ENCODE measurements around the gene XIRP2. TPM values are rescaled to one million over a fixed set of nuclear protein-coding genes. Genes with fewer than 3 reads are reported as not detected.

The XIRP2 gene
- total and polyA plus RNA-seq, 2 of the 8 experiments (the other 6 are each of a cell fraction or from before 2014, with no cell fraction given): 0.11 TPM; not detected in 1

DNA sequence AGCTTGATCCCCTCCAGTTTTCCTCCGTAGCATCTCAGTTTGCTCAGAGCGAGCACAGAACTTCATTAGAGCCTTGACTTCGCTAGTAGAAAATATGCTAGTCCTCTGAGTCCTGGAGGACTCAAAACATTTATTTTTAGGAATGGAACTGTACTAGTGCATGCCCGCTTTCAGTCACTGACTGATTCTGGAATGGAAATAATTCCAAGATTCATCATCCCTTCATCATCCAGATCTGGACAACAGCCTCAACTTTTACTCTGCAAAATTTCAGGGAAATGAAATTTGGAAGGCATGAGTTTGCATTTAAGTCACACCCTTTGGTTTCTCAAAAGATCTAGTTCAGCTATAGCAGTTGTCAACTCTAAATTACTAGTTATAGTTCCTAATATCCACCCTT is 304.6 kb downstream of the XIRP2 start:
- no peak overlapping the region for H2AFZ ChIP-seq (ENCODE audit: low read length)
- WGBS, 2 experiments (ENCODE audit: extremely low coverage in 1 of 2, insufficient coverage in 1 of 2, insufficient read length in 1 of 2, insufficient replicate concordance in 2 of 2, low coverage in 1 of 2, low lambda C conversion rate in 2 of 2, missing lambda C conversion rate in 1 of 2): 77% methylated on average over 4 of the region's 4 CpGs; no CpG with 5 or more reads in 1 of the 2 experiments
- no peaks in the 10 kb centered on the region for H3K9me3 ChIP-seq (ENCODE audit: insufficient read depth in 2 of 2, low read depth in 1 of 2, low read length in 1 of 2)
- H3K4me1 ChIP-seq (replicated peaks in 1 of 4; ENCODE audit: control insufficient read depth in 3 of 4, insufficient read depth in 4 of 4, low read length in 3 of 4): peaks cover 0 to 2% (median 0%) of the 10 kb centered on the region in 4 experiments; a peak in 2 of 7 replicates
- no peak overlapping the region for H2BK15ac ChIP-seq (ENCODE audit: low read length)
- no peak overlapping the region for H3K9ac ChIP-seq (replicated peaks in 1 of 4; ENCODE audit: extremely low read depth in 1 of 4, low read depth in 3 of 4, low read length in 3 of 4)
- H3K23ac ChIP-seq (ENCODE audit: insufficient read length): no peak overlapping the region
- H3K4ac ChIP-seq (replicated peaks; ENCODE audit: insufficient read length, low read depth, low read length): peak overlapping the region; percentile 23
- H3K23me2 ChIP-seq (ENCODE audit: low read depth, low read length): no peaks in the 10 kb centered on the region; the same call in 1 of the 2 replicates
- H3K27me3 ChIP-seq (replicated peaks in 1 of 4; ENCODE audit: control insufficient read depth in 3 of 4, extremely low read depth in 1 of 4, insufficient read depth in 3 of 4, low read length in 3 of 4): no peaks in the 10 kb centered on the region
- CTCF ChIA-PET (ENCODE audit: partially characterized antibody): interaction anchor here (1.1 to 1.5 kb wide), 2 partner anchors 9 to 16 kb away, joined by 4 to 6 read pairs; no protein-coding TSS in a partner anchor
- H2BK20ac ChIP-seq (ENCODE audit: low read length): no peak overlapping the region
- H4K91ac ChIP-seq (replicated peaks; ENCODE audit: insufficient read length, low read length): no peak overlapping the region
- no peak overlapping the region for H2BK120ac ChIP-seq (replicated peaks; ENCODE audit: low read depth, low read length)
- no peaks in the 10 kb centered on the region for H3K79me2 ChIP-seq (ENCODE audit: control insufficient read depth in 1 of 2, insufficient read depth in 2 of 2, low read length in 2 of 2)
- no peak overlapping the region for H4K8ac ChIP-seq (ENCODE audit: extremely low read depth, insufficient read depth, low read length)
- TF ChIP-seq TEAD4 (IDR thresholded peaks at IDR 0.05; ENCODE audit: low read depth, low read length): no peak
- no peak for TF ChIP-seq YY1 (IDR thresholded peaks at IDR 0.05; ENCODE audit: low read depth, low read length)
- TF ChIP-seq FOSL1 (IDR thresholded peaks at IDR 0.05; ENCODE audit: insufficient read depth, low read depth, low read length): no peak
- no peak for TF ChIP-seq SAP30 (IDR thresholded peaks at IDR 0.05; ENCODE audit: insufficient read depth, insufficient replicate concordance, low read length)
- TF ChIP-seq ZNF274 (IDR thresholded peaks at IDR 0.05; ENCODE audit: borderline replicate concordance, extremely low read depth, low read length): no peak
- TF ChIP-seq CREB1 (IDR thresholded peaks at IDR 0.05): no peak
- TF ChIP-seq PHF8 (conservative IDR thresholded peaks at IDR 0.05; ENCODE audit: low read depth, low read length): no peak
- TF ChIP-seq, protein P1, sequence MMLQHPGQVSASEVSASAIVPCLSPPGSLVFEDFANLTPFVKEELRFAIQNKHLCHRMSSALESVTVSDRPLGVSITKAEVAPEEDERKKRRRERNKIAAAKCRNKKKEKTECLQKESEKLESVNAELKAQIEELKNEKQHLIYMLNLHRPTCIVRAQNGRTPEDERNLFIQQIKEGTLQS (IDR thresholded peaks at IDR 0.05; ENCODE audit: insufficient read depth, low read depth, low read length): no peak
- no peak for TF ChIP-seq TAF1 (IDR thresholded peaks at IDR 0.05; ENCODE audit: low read depth, low read length)
- no peak for TF ChIP-seq MAFK (IDR thresholded peaks at IDR 0.05; ENCODE audit: low read depth, low read length)
- TF ChIP-seq JUND (IDR thresholded peaks at IDR 0.05; ENCODE audit: low read length): no peak
- TF ChIP-seq NRF1 (IDR thresholded peaks at IDR 0.05; ENCODE audit: low read depth, low read length): no peak
- TF ChIP-seq SIRT6 (IDR thresholded peaks at IDR 0.05; ENCODE audit: low read length): no peak
- TF ChIP-seq SP1 (IDR thresholded peaks at IDR 0.05; ENCODE audit: low read depth, low read length): no peak
- POLR2A ChIA-PET (ENCODE audit: partially characterized antibody): no interaction called here
- DNase-seq (ENCODE audit: low read depth in 1 of 2, low spot score in 2 of 2) (no peak), FAIRE-seq (no peak)
- no peak overlapping the region for H3K18ac ChIP-seq (ENCODE audit: extremely low read depth, low read length)
- H3K27ac ChIP-seq (ENCODE audit: low read depth, low read length): no peak overlapping the region
- H4K5ac ChIP-seq (ENCODE audit: insufficient read length, low read depth, low read length): no peak overlapping the region
- no peaks in the 10 kb centered on the region for H4K20me1 ChIP-seq (replicated peaks in 1 of 2; ENCODE audit: control insufficient read depth in 1 of 2, insufficient read depth in 2 of 2, low read length in 2 of 2)
- H2AK5ac ChIP-seq (ENCODE audit: low read depth, low read length): no peak overlapping the region
- H3K56ac ChIP-seq (replicated peaks; ENCODE audit: insufficient read length, low read depth, low read length): no peak overlapping the region
- H3K79me1 ChIP-seq (ENCODE audit: low read depth, low read length): no peaks in the 10 kb centered on the region
- no peaks in the 10 kb centered on the region for H3K36me3 ChIP-seq (ENCODE audit: control insufficient read depth in 2 of 4, insufficient read depth in 4 of 4, low read length in 3 of 4)
- H2BK12ac ChIP-seq (ENCODE audit: low read depth, low read length): no peak overlapping the region
- no peak overlapping the region for H2BK5ac ChIP-seq (ENCODE audit: low read depth, low read length)
- no peak overlapping the region for H3K14ac ChIP-seq (ENCODE audit: insufficient read length)
- no peak overlapping the region for H3K4me2 ChIP-seq (ENCODE audit: insufficient read depth in 1 of 2, low read depth in 2 of 2, low read length in 2 of 2)
- H3K4me3 ChIP-seq (ENCODE audit: extremely low read depth in 1 of 4, insufficient read depth in 2 of 4, low read depth in 3 of 4, low read length in 4 of 4): no peak overlapping the region

Measured in H1 (cell line).